Measurements from ENCODE around the gene LILRB5.
"Not testable (repeated sequence)": the region's sequence is repeated elsewhere in the genome, so short reads cannot be mapped to it uniquely, and the experiment has no call there.

LILRB5 gene

DNA sequence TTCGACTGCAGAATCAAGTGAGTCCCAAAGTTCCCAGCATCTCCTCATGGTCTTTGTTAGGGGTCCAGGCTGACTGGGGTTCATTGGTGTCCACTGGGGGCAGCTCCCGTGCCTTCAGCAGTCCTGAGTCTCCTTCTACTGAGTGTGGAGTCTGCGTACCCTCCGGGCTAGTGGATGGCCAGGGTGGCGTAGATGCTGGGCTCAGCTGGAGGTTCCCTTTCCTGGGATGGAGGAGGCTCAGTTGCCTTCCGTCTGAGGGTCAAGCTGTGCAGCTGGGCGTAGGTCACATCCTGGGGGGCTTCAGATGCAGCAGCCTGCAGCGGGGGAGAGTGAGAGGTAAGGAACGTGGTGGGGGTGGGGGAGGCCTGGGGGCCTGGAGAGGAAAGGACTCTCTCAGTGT, 17.4 kb upstream of the LILRB5 start:
- DNase-seq: not testable (repeated sequence)

- no peak for DNase-seq
Measured at GRCh38 chr19:54273821-54274220, 16.7 kb upstream of the LILRB5 start.

DNA sequence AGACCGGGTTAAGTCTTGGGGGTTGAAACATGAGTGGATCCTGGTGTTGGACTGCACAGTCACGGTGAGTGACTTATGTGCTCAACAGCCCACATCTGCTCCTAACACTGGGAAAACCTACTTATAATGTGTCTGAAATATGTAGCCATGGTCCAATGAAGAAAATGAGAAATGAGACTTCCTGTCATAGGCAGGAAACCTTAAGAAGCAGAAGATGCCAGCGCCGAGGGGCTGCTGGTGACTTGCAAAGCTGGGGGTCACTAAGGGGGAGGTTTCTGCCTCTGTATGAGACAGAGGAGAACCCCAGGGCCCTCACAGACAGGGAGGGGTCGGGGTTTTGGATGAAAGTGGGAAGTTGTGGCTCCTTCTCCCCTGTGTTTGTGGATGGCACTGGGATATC, 15.1 kb upstream of the LILRB5 start:
- DNase-seq: not testable (repeated sequence)

GRCh38 chr19:54271587-54271986, 14.5 kb upstream of the LILRB5 start:
- DNase-seq: not testable (repeated sequence)

DNA sequence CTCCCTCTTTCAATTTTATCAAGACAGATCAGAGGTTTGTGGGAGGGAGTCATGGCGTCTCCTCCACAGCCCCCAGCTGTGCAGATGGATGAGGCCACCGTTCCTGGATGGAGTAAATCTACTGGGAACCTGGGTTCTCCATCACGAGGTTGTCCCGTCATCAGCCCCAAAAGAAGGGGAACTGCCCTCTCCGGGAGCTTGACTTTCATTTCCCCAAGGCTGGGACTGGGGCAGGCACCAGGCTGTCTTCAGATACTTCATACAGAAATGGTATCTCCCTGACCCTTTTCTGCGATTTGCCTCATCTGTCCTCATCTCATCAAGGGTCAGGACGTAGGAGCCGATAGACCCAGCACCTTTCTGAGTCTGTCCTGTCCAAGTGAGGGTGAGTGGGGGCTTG, 14.0 kb upstream of the LILRB5 start:
- DNase-seq: no peak

DNA sequence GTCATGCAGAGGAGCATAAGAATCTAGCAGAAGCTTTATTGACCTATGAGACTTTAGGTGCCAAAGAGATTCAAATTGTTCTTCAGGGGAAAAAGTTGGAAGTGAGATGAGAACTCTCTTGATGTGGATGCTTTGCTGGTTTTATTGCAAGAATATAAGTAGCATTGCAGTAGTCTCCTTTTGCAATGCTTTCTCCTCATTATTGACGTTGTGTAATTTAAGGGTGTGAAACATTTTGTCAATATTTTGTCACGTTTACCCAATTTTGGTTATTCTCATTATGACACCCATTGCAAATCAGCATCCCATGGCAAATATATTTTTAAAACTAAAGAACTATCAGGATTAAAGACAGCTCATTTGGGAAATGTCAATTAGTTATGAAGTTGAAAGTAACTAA, 11.9 kb upstream of the LILRB5 start:
- DNase-seq: no peak

DNA sequence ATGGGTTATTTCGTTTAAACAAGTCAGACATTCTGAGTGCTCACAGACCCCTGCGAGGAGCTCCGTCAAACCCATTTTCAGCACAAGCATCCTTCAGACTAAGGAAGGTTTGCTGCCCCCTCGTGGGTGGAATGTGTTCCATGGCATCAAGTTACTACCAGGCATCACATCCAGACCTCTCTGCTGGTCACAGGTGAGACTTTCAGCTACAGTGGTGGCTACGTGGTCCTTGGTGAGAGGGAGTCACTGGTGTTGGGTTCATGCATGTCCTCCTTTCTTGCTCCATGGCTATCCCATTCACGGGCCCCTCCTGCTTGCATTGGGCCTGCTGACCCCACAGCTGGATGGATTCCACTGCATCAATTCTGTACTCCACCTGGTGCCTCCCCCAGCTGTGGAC, 9.1 kb upstream of the LILRB5 start:
- DNase-seq: peak; percentile 38 to 65

- no peak for DNase-seq
Measured at GRCh38 chr19:54262470-54262869, 5.4 kb upstream of the LILRB5 start.

DNA sequence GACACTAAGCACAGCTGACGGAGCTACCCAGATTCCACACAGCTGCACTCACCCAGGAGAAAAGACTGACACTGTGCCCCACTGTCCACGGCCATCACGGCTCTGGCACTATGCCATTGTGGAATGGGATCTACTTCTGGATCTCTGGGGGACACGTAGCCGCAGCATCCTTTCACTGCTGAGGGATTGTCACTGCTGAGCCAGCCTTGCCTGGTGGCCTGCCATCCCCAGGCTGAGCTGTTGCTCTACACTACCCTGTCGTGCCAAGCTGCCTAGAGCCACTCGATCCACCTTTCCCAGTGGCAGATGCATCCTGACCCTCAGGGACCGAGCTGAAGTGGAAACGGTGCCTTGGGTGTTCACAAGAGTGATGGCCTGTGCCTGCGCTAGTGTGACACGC, 5.0 kb upstream of the LILRB5 start:
- no peak for DNase-seq

GRCh38 chr19:54256250-54257115, 590 bp downstream of the LILRB5 start:
- DNase-seq: no peak

GRCh38 chr19:54255105-54255775, 1.8 kb downstream of the LILRB5 start:
- no peak for DNase-seq

DNA sequence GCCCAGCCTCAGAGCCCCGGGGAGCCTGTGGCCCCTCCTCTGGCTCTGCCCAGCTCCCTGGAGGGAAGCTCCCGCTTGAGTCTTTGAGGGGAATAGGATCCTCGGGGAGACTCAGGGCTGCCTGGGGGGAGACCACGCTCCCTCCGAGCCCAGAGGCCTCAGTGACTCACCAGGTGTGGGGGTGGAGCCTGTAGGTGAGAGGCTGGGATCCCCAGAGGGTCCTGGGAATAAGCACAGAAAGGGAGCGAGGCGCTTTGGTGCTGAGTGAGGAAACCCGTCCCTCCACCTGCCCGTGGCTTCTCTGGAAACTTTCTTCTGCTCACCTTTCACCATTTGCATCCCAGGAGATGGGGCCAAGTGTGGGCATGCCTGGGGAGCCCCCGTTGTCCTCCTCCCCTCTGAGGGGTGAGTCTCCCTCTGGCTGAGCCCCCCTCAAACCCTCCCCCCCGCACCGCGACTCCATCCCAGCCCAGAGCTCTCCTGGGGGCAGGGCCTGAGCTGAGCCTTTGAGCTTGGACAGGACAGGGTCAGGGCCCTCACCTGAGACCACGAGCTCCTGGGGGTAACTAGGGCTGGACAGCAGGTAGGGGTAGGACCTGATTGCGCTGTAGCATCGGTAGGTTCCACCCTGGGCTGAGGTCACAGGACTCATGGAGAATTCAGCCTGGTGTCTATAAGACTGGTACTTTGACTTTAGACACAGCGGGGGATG, 2.7 kb downstream of the LILRB5 start:
- DNase-seq: no peak

DNA sequence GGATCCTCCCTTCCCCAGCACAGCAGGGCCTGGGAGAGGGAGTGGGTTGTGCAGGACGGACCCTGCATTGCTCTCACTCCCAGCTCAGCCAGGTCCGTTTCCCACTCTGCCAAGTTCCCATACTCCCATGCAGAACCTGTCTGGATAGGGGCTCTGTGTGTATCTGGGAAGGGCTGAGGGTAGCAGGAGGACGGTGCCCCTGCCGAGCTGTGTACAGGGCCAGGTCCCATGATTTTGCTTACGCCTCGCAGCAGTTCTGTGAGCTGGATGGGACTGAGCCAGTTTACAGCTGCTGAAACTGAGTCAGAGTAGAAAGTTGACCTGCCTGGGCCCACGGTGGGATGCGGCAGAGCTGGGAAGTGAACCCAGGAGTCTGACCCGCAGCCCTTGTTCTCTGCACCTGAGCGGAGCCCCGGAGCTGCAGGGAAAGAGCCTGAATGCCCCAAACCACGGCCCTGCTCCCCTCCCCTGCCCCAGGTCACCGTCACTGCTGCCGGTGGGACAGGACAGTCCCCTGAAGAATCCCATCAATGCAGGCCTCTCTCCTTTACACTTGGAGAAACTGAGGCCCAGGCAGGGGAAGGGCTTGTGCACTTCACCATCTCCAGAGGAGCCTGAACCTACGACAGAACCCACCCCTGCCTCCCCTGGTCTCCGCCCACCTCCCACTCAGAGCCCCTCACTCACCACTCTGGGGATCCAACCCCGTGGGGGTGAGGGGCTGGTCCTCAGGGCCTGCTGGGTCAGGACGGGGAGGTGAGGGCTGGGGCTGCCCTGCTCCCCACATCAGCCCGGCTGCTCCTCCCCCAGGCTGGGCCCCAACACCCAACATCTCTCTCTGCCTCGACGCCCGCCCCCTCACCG, 3.5 kb downstream of the LILRB5 start:
- no peak for DNase-seq

DNA sequence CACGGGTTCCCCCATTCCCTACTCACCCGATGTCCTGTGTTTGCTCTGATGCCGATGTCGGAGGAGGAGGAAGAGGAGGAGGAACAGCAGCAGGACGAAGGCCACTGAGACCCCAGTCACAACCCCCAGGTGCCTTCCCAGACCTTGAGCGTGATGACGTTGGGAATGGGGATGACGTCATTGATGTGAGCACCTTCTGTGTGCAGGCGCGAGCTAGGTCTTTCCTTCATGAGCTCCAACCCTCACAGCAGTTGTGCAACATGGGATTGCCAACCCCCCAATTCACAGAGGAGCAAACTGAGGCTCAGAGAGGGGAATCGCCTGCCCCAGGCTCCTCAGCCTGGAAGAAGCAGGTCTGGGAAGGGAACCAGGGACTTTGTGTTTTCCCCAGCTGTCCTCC, 4.2 kb downstream of the LILRB5 start:
- DNase-seq: no peak

- no peak for DNase-seq
Measured at GRCh38 chr19:54252243-54252642, 4.8 kb downstream of the LILRB5 start.

GRCh38 chr19:54248016-54248601, 9.0 kb downstream of the LILRB5 start:
- DNase-seq: no peak

DNA sequence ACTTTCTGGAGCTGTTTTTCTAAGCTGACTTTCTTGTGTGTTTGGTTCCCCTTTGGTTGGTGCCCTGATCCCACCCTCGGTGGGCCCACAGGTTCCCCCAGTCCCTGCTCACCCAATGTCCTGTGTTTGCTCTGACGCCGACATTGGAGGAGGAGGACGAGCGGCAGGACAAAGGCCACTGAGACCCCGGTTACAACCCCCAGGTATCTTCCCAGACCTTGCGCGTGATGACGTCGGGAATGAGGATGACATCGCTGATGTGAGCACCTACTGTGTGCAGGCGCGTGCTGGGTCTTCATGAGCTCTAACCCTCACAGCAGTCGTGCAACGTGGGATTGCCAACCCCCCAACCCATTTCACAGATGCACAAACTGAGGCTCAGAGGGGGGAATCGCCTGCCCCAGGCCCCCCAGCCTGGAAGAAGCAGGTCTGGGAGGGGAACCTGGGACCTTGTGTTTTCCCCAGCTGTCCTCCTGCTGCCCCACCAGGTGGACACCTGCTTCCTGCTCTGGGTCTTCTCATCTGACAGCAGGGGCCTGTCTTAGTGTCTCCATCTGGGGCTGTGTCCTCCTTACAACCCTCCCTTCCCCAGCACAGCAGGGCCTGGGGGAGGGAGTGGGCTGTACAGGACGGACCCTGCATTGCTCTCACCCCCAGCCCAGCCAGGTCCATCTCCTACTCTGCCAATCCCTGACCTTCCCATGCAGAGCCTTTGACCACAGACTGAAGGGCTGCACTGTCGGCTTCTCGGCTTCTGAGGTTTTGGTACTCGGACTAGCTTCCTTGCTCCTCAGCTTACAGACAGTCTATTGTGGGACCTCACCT, 9.8 kb downstream of the LILRB5 start:
- DNase-seq: no peak

- no peak for DNase-seq
Measured at GRCh38 chr19:54245936-54246335, 11.1 kb downstream of the LILRB5 start.

GRCh38 chr19:54243809-54244208, 13.3 kb downstream of the LILRB5 start:
- not testable (repeated sequence) for DNase-seq

GRCh38 chr19:54242646-54243045, 14.4 kb downstream of the LILRB5 start, which contains the start of gene LILRA6:
LILRA6 (minus strand) TSS chr19:54242790.
- not testable (repeated sequence) for DNase-seq

DNA sequence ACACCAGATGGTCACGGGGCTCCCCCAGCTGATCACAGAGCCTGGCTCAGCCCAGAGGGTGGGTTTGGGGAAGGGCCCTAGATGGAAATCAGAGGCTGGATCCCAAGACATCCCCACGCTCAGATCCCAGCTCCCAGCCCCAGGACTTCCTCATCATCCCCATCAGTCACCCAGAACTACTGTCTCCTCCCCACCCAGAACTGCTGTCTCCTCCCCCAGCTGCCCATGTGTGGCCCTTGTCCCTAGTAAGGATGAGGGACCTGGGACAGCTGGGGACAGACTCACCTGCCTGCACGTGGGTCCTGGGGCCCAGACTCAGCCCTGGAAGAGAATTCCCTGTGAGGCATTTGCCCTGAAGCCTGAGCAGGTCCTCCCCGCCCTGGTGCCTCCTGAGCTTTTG, 14.8 kb downstream of the LILRB5 start:
- DNase-seq: not testable (repeated sequence)

Measured in SHP77 (cell line).